ENCODE data around the gene GCNT2.
A peak's percentile ranks its signal among the peaks of the same experiment; 100 is the strongest.

DNA sequence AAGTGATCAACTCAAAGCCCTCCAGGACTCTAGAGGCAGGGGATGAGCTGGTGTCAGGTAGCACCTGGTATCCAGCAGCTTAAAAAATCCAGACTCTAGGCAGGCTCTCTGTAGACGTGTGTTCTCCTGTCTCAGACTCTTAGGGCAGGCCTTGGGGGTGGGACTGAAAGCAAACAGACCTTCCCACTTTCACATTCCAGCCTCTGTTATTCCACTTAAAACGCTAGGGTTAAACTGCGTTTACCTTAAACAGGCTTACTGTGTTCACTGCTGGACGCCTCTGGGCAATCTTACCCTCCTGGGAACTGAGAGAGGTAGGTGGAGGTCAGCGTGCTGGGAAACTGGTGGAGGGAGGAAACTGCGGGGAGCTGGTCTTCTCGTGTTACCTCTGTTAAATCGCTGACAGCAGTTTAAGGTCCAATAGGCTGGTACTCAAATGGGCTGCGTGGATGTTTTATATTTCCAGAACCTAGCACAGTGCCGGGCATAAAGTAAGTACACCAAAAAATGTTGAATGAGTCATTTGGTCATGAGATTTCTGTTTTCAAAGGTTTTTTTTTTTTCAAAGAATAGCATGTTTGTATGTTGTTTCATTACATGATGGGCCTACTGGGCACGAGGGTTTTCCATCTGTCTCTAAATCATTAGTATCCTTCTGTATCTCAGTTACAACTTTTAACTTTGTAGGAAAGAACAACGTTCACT is at the start of gene GCNT2:
- TF ChIP-seq, protein P1, sequence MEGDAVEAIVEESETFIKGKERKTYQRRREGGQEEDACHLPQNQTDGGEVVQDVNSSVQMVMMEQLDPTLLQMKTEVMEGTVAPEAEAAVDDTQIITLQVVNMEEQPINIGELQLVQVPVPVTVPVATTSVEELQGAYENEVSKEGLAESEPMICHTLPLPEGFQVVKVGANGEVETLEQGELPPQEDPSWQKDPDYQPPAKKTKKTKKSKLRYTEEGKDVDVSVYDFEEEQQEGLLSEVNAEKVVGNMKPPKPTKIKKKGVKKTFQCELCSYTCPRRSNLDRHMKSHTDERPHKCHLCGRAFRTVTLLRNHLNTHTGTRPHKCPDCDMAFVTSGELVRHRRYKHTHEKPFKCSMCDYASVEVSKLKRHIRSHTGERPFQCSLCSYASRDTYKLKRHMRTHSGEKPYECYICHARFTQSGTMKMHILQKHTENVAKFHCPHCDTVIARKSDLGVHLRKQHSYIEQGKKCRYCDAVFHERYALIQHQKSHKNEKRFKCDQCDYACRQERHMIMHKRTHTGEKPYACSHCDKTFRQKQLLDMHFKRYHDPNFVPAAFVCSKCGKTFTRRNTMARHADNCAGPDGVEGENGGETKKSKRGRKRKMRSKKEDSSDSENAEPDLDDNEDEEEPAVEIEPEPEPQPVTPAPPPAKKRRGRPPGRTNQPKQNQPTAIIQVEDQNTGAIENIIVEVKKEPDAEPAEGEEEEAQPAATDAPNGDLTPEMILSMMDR (IDR thresholded peaks at IDR 0.05) = no peak
- TF ChIP-seq TCF7L2 (IDR thresholded peaks at IDR 0.05; ENCODE audit: low read depth, low read length) (peak; percentile 50; the same call in 1 of the 2 replicates), SIN3A (IDR thresholded peaks at IDR 0.05; ENCODE audit: borderline replicate concordance, insufficient read depth, low read depth, low read length) (peak; percentile 58; the same call in 1 of the 2 replicates), POLR2AphosphoS5 (IDR thresholded peaks at IDR 0.05; ENCODE audit: low read depth, low read length) (peak; percentile 87)

Data from Panc1 (cell line).